GM08714 (cell line): ENCODE data around the gene ATP6V1B1.

Experiments used
- H3K4me3 ChIP-seq: fragments of 200-500 bp; sonication (Bioruptor generic); 2 replicates; pipeline ENCODE4 v1.5.1; 2014; ENCODE audit warnings: mild to moderate bottlenecking, low read length, inconsistent platforms
- ZNF274 ChIP-seq: IDR thresholded peaks from 2 replicates; pipeline ENCODE4 v1.6.1; 2012; ENCODE audit warnings: mild to moderate bottlenecking, low read depth, low read length

Gene ATP6V1B1

GRCh38 chr2:70974592-70974991, 38.9 kb downstream of the ATP6V1B1 start:
- no peak for TF ChIP-seq ZNF274
- no peak overlapping the region for H3K4me3 ChIP-seq

DNA sequence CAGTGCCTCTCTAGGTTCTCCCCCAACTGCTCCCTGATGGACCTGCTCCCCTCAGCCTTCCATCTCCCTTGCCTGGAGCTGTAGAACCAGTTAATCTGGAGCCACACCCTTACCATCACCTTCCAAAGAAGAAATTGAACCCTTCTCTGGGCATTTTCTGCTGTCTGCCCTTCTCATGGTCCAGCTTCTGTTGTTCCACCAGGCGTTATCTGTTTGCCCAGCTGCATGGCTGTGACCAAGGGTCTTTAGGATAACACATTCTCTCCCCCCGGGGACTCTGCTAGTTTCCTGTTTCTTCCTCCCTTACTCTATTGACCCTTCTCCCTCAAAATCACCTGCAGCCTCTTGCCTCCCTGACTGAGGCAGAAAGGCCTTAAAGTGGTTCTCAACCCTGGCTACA, 39.5 kb downstream of the ATP6V1B1 start:
- H3K4me3 ChIP-seq: no peak overlapping the region
- no peak for TF ChIP-seq ZNF274

DNA sequence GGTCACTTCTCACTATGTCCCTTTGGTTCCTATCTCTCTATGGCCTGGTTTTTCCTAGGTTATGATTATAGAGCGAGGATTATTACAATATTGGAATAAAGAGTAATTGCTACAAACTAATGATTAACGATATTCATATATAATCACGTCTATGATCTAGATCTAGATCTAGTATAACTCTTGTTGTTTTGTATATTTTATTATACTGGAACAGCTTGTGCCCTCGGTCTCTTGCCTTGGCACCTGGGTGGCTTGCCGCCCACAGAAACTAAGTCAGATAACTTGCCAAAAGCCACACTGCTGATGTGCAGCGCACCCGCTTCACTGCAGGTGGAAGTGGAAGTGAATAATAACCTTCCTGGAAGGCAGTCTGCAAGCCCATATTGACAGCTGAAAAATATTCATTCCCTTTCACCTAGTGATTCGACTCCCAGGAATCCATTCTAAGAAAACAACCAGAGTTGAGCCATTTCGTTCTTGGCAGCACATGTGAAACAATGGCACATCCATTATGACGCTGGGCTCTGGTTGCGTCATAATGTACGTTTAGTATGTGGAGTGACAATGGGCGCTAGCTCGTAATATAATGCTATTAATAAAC, 42.0 kb downstream of the ATP6V1B1 start:
- peak overlapping the region; percentile 70; the same call in 1 of the 2 replicates for H3K4me3 ChIP-seq

GRCh38 chr2:70978341-70979179, 42.9 kb downstream of the ATP6V1B1 start, which contains the start of gene ANKRD53:
TSS of gene ANKRD53 (plus strand) at chr2:70978630. CDS start at chr2:70978646, 16 bp downstream.
- peak within 1 kb of the TSS; percentile 70; the same call in 1 of the 2 replicates for H3K4me3 ChIP-seq
- no peak for TF ChIP-seq ZNF274

More for the DNA sequence above, 42.0 kb downstream of the ATP6V1B1 start:
- TF ChIP-seq ZNF274: no peak

DNA sequence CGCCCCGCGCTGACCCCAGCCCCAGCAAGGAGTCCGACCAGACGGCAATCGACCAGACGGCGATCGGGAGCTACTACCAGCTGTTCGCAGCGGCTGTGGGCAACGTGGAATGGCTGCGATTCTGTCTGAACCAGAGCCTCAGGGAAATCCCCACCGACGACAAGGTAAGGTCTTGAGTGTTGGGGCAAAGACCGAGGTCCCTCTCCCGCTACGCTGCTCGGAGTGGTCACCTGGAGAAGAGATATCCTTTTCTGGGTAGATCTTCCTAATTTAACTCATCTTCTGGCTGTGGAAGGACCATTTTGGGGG, 43.4 kb downstream of the ATP6V1B1 start:
- no peak for TF ChIP-seq ZNF274
- H3K4me3 ChIP-seq: no peak overlapping the region

- H3K4me3 ChIP-seq: no peak overlapping the region
- TF ChIP-seq ZNF274: no peak
Measured at GRCh38 chr2:70979626-70980025, 43.9 kb downstream of the ATP6V1B1 start.

DNA sequence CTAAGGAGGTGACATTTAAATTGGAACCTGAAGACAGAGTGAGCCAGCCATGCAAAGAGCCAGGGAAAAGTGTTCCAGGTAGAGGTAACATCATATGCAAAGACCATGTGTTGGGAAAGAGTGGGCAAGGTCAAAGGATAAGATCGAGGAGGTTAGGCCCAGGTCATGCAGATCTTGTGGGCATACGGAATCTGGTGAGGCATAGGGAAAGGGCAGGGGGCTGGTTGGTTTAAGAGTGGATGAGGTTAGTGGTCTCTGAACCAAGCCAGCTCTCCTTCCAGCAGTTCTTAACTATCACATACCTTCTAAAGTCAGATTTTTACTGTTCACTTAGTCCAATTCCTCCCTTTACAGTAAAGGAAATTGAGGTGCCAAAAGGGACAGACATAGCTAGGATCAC, 45.7 kb downstream of the ATP6V1B1 start:
- H3K4me3 ChIP-seq: no peak overlapping the region
- TF ChIP-seq ZNF274: no peak

DNA sequence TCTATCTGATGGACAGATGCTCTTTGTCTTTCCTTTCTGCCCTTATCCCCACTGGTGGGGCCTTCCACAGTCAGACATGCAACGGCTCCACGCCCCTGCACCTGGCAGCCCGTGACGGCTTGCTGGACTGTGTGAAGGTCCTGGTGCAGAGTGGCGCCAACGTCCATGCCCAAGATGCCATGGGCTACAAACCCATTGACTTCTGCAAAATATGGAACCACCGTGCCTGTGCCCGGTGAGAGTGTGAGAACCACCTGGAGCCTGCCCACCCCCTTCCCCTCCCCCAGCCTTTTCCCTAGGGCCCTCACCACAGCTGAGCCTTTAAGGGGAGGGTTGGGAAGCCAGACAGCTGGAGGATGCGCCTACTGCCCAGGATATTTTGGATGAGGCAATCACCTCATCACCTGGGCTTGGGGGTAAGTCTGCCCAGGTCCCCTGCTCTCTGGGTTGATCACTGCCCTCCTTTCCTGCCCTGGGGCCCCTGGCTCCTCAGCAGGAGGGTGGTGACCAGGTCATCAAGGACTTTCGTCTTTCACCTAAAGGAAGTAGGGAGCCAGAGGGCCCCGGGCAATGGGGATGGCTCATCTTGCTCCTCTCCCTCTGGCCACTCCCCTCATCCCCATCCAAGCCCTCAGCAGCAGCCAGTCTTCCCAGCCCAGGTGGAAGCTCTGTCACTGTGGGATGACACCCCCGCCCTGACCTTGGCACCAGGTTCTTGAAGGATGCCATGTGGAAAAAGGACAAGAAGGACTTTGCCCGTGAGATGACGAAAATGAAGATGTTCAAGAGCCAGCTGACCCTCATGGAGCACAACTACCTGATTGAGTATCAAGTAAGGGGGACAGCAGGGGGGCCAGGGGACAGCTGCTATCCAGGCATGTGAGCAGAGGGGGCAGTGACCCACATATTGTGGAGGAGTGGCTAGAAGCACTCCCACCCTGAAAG, 46.4 kb downstream of the ATP6V1B1 start:
- no peak overlapping the region for H3K4me3 ChIP-seq
- no peak for TF ChIP-seq ZNF274

DNA sequence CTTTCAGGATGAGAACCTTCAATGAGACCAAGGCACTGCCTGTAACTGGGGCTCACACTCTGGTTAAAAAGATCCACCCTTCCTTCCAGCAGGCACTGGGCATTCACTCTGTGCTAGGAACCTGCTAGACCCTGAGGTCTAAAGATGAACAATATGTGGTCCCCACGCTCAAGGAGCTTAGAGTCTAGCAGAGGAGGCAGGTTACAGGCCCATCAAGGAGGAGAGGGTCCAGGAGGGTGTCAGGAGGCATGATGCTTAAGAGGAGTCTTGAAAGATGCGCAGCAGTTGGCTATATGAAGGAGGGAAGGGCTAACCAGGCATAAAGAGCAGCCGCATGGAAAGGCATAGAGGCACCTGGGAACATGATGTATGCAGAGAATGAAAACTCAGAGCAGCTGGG, 47.3 kb downstream of the ATP6V1B1 start:
- no peak overlapping the region for H3K4me3 ChIP-seq
- TF ChIP-seq ZNF274: no peak

- H3K4me3 ChIP-seq: no peak overlapping the region
- no peak for TF ChIP-seq ZNF274
Measured at GRCh38 chr2:70983506-70984227, 48.0 kb downstream of the ATP6V1B1 start.

DNA sequence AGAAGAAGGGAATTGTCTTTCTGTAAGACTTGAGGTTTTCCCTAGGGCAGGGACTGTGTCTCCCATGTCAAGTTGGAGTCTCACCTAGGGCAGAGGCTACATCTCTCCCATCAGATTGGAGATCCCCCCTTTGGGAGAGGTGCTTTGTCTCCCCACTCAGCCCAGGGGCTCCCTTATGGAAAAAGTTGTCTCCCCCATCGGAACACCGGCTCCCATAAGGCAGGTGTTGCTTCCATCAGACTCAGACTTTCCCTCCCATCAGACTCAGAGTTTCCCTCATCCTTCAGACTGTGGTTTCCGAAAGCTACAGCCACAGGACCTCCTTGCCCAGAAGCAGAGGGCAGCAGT, 48.5 kb downstream of the ATP6V1B1 start:
- no peak overlapping the region for H3K4me3 ChIP-seq
- no peak for TF ChIP-seq ZNF274

DNA sequence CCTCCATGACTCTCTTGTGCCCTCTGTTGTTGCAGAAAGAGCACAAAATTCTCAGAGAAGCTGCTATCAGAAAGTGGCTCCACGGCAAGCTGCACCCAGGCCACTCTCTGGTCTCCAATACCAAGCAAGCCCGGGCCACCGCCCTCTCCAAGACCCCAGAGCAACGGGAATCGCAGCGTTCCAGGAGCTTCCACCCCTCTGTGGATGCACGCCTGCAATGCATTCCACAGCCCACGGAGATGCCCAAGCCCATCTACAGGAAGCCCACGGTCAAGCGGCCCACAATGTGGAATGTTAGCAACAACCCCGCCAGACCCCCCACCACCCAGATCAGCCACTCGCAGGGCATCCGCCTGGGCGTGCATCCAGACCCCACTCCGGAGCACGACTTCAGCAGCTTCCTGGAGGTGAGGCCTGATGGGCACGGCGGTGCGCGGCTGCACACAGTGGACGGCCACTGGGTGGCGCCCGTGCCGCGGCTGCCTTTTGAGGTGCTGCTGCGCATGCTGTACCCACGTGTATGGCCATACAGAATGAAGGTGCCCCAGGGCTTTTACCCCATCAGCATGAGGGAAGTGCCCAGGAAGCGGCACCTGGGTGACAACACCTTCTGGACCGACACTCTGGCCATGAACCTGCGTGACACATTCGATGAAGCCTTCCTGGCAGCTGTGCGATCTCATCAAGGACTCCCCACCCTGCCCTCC, 49.0 kb downstream of the ATP6V1B1 start:
- no peak for TF ChIP-seq ZNF274
- H3K4me3 ChIP-seq: no peak overlapping the region

GRCh38 chr2:70985283-70985688, 49.6 kb downstream of the ATP6V1B1 start:
- no peak for TF ChIP-seq ZNF274
- no peak overlapping the region for H3K4me3 ChIP-seq
